ENCODE results near the gene PRKCH. TPM values are rescaled to one million over a fixed set of nuclear protein-coding genes. Genes with fewer than 3 reads are reported as not detected.

Gene PRKCH
- total RNA-seq: 0.30 and 0.61 TPM in 2 replicates
- long read RNA-seq: 0 reads

- Mint-ChIP-seq H3K27me3 (ENCODE audit: low read depth) (peaks cover 43% of the 10 kb centered on the region), H3K36me3 (ENCODE audit: low read depth) (no peaks in the 10 kb centered on the region), H3K27ac (ENCODE audit: unreplicated experiment) (no peak within 1 kb of the TSS), H3K4me1 (peaks cover 3% of the 10 kb centered on the region), H3K9me3 (peaks cover 5% of the 10 kb centered on the region), H3K4me3 (peak within 1 kb of the TSS; percentile 72)
- TF ChIP-seq, protein P1, sequence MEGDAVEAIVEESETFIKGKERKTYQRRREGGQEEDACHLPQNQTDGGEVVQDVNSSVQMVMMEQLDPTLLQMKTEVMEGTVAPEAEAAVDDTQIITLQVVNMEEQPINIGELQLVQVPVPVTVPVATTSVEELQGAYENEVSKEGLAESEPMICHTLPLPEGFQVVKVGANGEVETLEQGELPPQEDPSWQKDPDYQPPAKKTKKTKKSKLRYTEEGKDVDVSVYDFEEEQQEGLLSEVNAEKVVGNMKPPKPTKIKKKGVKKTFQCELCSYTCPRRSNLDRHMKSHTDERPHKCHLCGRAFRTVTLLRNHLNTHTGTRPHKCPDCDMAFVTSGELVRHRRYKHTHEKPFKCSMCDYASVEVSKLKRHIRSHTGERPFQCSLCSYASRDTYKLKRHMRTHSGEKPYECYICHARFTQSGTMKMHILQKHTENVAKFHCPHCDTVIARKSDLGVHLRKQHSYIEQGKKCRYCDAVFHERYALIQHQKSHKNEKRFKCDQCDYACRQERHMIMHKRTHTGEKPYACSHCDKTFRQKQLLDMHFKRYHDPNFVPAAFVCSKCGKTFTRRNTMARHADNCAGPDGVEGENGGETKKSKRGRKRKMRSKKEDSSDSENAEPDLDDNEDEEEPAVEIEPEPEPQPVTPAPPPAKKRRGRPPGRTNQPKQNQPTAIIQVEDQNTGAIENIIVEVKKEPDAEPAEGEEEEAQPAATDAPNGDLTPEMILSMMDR (conservative IDR thresholded peaks at IDR 0.05): no peak
- peak; percentile 28 for DNase-seq (ENCODE audit: low read depth, low spot score)
Observed at GRCh38 chr14:61321385-61322010, at the start of gene PRKCH. Gene PRKCH (plus strand): TSS chr14:61321579. CDS start chr14:61322102, 523 bp downstream.

- H3K9me3 Mint-ChIP-seq: no peaks in the 10 kb centered on the region
- DNase-seq (ENCODE audit: low read depth, low spot score): no peak
- H3K27me3 Mint-ChIP-seq (ENCODE audit: low read depth): peaks cover 85% of the 10 kb centered on the region
- H3K4me1 Mint-ChIP-seq: no peaks in the 10 kb centered on the region
- TF ChIP-seq, protein P1 (conservative IDR thresholded peaks at IDR 0.05): no peak
- H3K36me3 Mint-ChIP-seq (ENCODE audit: low read depth): peaks cover 4% of the 10 kb centered on the region
- H3K4me3 Mint-ChIP-seq: no peak overlapping the region
- H3K27ac Mint-ChIP-seq (ENCODE audit: unreplicated experiment): no peak overlapping the region
Observed at GRCh38 chr14:61277232-61277631, 44.1 kb upstream of the PRKCH start.

GRCh38 chr14:61277784-61278183 lies 43.6 kb upstream of the PRKCH start:
- Mint-ChIP-seq H3K9me3 (no peaks in the 10 kb centered on the region), H3K4me3 (no peak overlapping the region), H3K4me1 (no peaks in the 10 kb centered on the region), H3K27ac (ENCODE audit: unreplicated experiment) (no peak overlapping the region), H3K36me3 (ENCODE audit: low read depth) (peaks cover 4% of the 10 kb centered on the region), H3K27me3 (ENCODE audit: low read depth) (peaks cover 86% of the 10 kb centered on the region)
- TF ChIP-seq, protein P1 (conservative IDR thresholded peaks at IDR 0.05): no peak
- no peak for DNase-seq (ENCODE audit: low read depth, low spot score)

DNA sequence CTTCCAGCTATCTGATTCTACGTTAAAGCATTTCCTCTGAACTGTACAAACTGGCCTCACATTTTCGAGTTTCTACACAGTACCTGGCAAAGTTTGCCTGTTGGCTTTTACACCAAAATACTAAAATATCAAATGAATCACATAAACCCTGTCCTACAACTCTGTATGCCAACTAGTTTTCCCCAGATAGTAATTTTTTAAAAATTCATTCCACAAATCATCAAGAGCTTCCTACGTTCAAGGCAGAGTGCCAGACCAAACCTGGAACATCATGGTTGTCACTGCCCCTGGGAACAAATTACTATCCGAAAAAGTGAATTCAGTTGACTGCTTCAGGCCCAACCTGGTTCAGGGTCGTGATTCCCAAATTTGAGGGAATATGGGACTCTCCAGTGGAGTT lies 42.3 kb upstream of the PRKCH start:
- TF ChIP-seq, protein P1 (conservative IDR thresholded peaks at IDR 0.05): no peak
- no peak overlapping the region for H3K4me3 Mint-ChIP-seq
- H3K27ac Mint-ChIP-seq (ENCODE audit: unreplicated experiment): no peak overlapping the region
- H3K4me1 Mint-ChIP-seq: no peaks in the 10 kb centered on the region
- peaks cover 4% of the 10 kb centered on the region for H3K36me3 Mint-ChIP-seq (ENCODE audit: low read depth)
- no peak for DNase-seq (ENCODE audit: low read depth, low spot score)
- H3K27me3 Mint-ChIP-seq (ENCODE audit: low read depth): peaks cover 91% of the 10 kb centered on the region
- no peaks in the 10 kb centered on the region for H3K9me3 Mint-ChIP-seq

- H3K27me3 Mint-ChIP-seq (ENCODE audit: low read depth): peaks cover 91% of the 10 kb centered on the region
- no peak for DNase-seq (ENCODE audit: low read depth, low spot score)
- H3K27ac Mint-ChIP-seq (ENCODE audit: unreplicated experiment): no peak overlapping the region
Observed at GRCh38 chr14:61280092-61280525, 41.3 kb upstream of the PRKCH start.

More at GRCh38 chr14:61280092-61280525, 41.3 kb upstream of the PRKCH start:
- no peaks in the 10 kb centered on the region for H3K9me3 Mint-ChIP-seq
- TF ChIP-seq, protein P1 (conservative IDR thresholded peaks at IDR 0.05): no peak
- peak overlapping the region; percentile 62 for H3K4me3 Mint-ChIP-seq
- H3K36me3 Mint-ChIP-seq (ENCODE audit: low read depth): peaks cover 4% of the 10 kb centered on the region
- H3K4me1 Mint-ChIP-seq: no peaks in the 10 kb centered on the region
